CD4-positive, alpha-beta T cell treated with Interleukin-6 for 4 hours (primary cell): ENCODE results near the gene CSMD2.

Experiments used
- DNase-seq: peaks from one replicate; pipeline ENCODE4 v3.0.0-alpha.2; 2020; ENCODE audit warnings: mixed read lengths

Gene CSMD2

GRCh38 chr1:33576821-33577599, 588.0 kb downstream of the CSMD2 start:
- DNase-seq, result no peak

GRCh38 chr1:33575324-33575879, 589.6 kb downstream of the CSMD2 start:
- DNase-seq, result no peak

GRCh38 chr1:33573661-33574060, 591.4 kb downstream of the CSMD2 start:
- DNase-seq, result no peak

GRCh38 chr1:33572387-33572786, 592.6 kb downstream of the CSMD2 start:
- no peak for DNase-seq

- DNase-seq, result no peak
Observed at GRCh38 chr1:33569331-33569730, 595.7 kb downstream of the CSMD2 start.

GRCh38 chr1:33563699-33564098, 601.3 kb downstream of the CSMD2 start:
- no peak for DNase-seq

- DNase-seq, result no peak
Observed at GRCh38 chr1:33562563-33562962, 602.5 kb downstream of the CSMD2 start.

- no peak for DNase-seq
Observed at GRCh38 chr1:33561576-33561975, 603.5 kb downstream of the CSMD2 start.

- no peak for DNase-seq
Observed at GRCh38 chr1:33560680-33561079, 604.4 kb downstream of the CSMD2 start.

GRCh38 chr1:33548721-33549120, 616.3 kb downstream of the CSMD2 start:
- no peak for DNase-seq

GRCh38 chr1:33548319-33548718, 616.7 kb downstream of the CSMD2 start:
- no peak for DNase-seq

- no peak for DNase-seq
Observed at GRCh38 chr1:33547576-33547975, 617.5 kb downstream of the CSMD2 start.

GRCh38 chr1:33541966-33542365, 623.1 kb downstream of the CSMD2 start:
- DNase-seq, result no peak

- DNase-seq, result no peak
Observed at GRCh38 chr1:33537885-33538284, 627.1 kb downstream of the CSMD2 start.

- no peak for DNase-seq
Observed at GRCh38 chr1:33535334-33535733, 629.7 kb downstream of the CSMD2 start.

GRCh38 chr1:33532936-33533335, 632.1 kb downstream of the CSMD2 start:
- DNase-seq, result no peak

GRCh38 chr1:33532250-33532649, 632.8 kb downstream of the CSMD2 start:
- no peak for DNase-seq

GRCh38 chr1:33529957-33530356, 635.1 kb downstream of the CSMD2 start:
- DNase-seq, result no peak

- no peak for DNase-seq
Observed at GRCh38 chr1:33527934-33528333, 637.1 kb downstream of the CSMD2 start.

GRCh38 chr1:33524586-33524985, 640.4 kb downstream of the CSMD2 start:
- DNase-seq, result no peak

- no peak for DNase-seq
Observed at GRCh38 chr1:33519240-33519884, 645.7 kb downstream of the CSMD2 start.

- DNase-seq, result no peak
Observed at GRCh38 chr1:33517596-33518250, 647.3 kb downstream of the CSMD2 start.

GRCh38 chr1:33516891-33517567, 648.0 kb downstream of the CSMD2 start:
- no peak for DNase-seq
